H1 (cell line): ENCODE results near the gene SLC22A31. TPM values are rescaled to one million over a fixed set of nuclear protein-coding genes. Genes with fewer than 3 reads are reported as not detected.

Experiments
- CTCF ChIA-PET: fragments of 300-600 bp; sonication (Branson Sonifier 250); formaldehyde crosslinking; loops from one replicate; lab custom pipeline; 2021; ENCODE audit not compliant: partially characterized antibody; lab: Charles Lee
- POLR2A ChIA-PET: fragments of 300-600 bp; sonication (Branson Sonifier 250); formaldehyde crosslinking; loops from one replicate; lab custom pipeline; 2021; ENCODE audit warnings: inconsistent platforms; ENCODE audit not compliant: partially characterized antibody; lab: Charles Lee
- DNase-seq, 2 experiments: peaks; one replicate each; pipeline versions ENCODE4 v3.0.0 to v3.0.0-alpha.2; 2010 to 2022; ENCODE audit warnings: low spot score in 2 of 2, low read depth in 1 of 2, mixed read lengths in 1 of 2
- FAIRE-seq: peaks from 2 replicates; lab custom pipeline; 2011; peaks lifted over from hg19 to GRCh38; lab: Jason Lieb, UNC
- H2AFZ ChIP-seq: 2 replicates; pipeline ENCODE4 v1.8.1; 2012; ENCODE audit warnings: low read length, inconsistent platforms
- H2AK5ac ChIP-seq: 2 replicates; pipeline ENCODE4 v1.6.1; 2013; ENCODE audit warnings: low read depth, low read length
- H2BK120ac ChIP-seq: replicated peaks from 2 replicates; pipeline ENCODE3; 2013; ENCODE audit warnings: low read depth, low read length, inconsistent platforms
- H2BK12ac ChIP-seq: 2 replicates; pipeline ENCODE4 v1.6.1; 2013; ENCODE audit warnings: low read depth, low read length
- H2BK15ac ChIP-seq: 2 replicates; pipeline ENCODE4 v1.6.1; 2013; ENCODE audit warnings: low read length
- H2BK20ac ChIP-seq: 2 replicates; pipeline ENCODE4 v1.6.1; 2013; ENCODE audit warnings: low read length
- H2BK5ac ChIP-seq: 2 replicates; pipeline ENCODE4 v1.6.1; 2013; ENCODE audit warnings: low read depth, low read length
- H3K14ac ChIP-seq: 2 replicates; pipeline ENCODE4 v1.6.1; 2013; ENCODE audit warnings: inconsistent platforms; ENCODE audit not compliant: insufficient read length
- H3K18ac ChIP-seq: 2 replicates; pipeline ENCODE4 v1.6.1; 2013; ENCODE audit warnings: low read length; ENCODE audit errors: extremely low read depth
- H3K23ac ChIP-seq: 2 replicates; pipeline ENCODE4 v1.6.1; 2013; ENCODE audit warnings: inconsistent platforms; ENCODE audit not compliant: insufficient read length
- H3K23me2 ChIP-seq: 2 replicates; pipeline ENCODE4 v1.6.1; 2013; ENCODE audit warnings: low read depth, low read length
- H3K27ac ChIP-seq: 2 replicates; pipeline ENCODE4 v1.6.1; 2011; ENCODE audit warnings: low read depth, low read length, inconsistent platforms
- H3K27me3 ChIP-seq, 4 experiments: replicated peaks in 1 of 4; 1 replicate in 1 of 4; 2 replicates in 3 of 4; pipeline versions ENCODE4 v1.6.1 to v1.8.1; 2011 to 2013; ENCODE audit warnings: low read length in 3 of 4, mild to moderate bottlenecking in 3 of 4, inconsistent platforms in 2 of 4, mixed read lengths in 2 of 4, moderate library complexity in 1 of 4; ENCODE audit not compliant: control insufficient read depth in 3 of 4, insufficient read depth in 3 of 4; ENCODE audit errors: extremely low read depth in 1 of 4
- H3K36me3 ChIP-seq, 4 experiments: 2 replicates each; pipeline versions ENCODE4 v1.6.1 to v1.8.1; 2011 to 2013; ENCODE audit warnings: mild to moderate bottlenecking in 4 of 4, low read length in 3 of 4, moderate library complexity in 2 of 4, control low read depth in 1 of 4, inconsistent platforms in 1 of 4; ENCODE audit not compliant: insufficient read depth in 4 of 4, control insufficient read depth in 2 of 4
- H3K4ac ChIP-seq: replicated peaks from 2 replicates; pipeline ENCODE3; 2013; ENCODE audit warnings: low read length, low read depth, mixed read lengths, inconsistent platforms; ENCODE audit not compliant: insufficient read length
- H3K4me1 ChIP-seq, 4 experiments: replicated peaks in 1 of 4; 1 replicate in 1 of 4; 2 replicates in 3 of 4; pipeline versions ENCODE4 v1.6.1 to v1.8.1; 2011 to 2013; ENCODE audit warnings: low read length in 3 of 4, inconsistent platforms in 2 of 4, mixed read lengths in 1 of 4; ENCODE audit not compliant: insufficient read depth in 4 of 4, control insufficient read depth in 3 of 4
- H3K4me2 ChIP-seq, 2 experiments: 2 replicates each; pipeline versions ENCODE4 v1.6.1 to v1.8.1; 2011 to 2013; ENCODE audit warnings: low read depth in 2 of 2, low read length in 2 of 2, control low read depth in 1 of 2, inconsistent platforms in 1 of 2, mild to moderate bottlenecking in 1 of 2; ENCODE audit not compliant: insufficient read depth in 1 of 2
- H3K4me3 ChIP-seq, 4 experiments: fragments of 200-600, 300-600 bp in 1 of 4; sonication (generic), shearing (Covaris generic), sonication (Bioruptor Twin) in 1 of 4; 2 replicates each; pipeline versions ENCODE4 v1.5.1 to v1.8.1; 2011 to 2016; ENCODE audit warnings: low read length in 4 of 4, low read depth in 3 of 4, control low read depth in 2 of 4, inconsistent platforms in 2 of 4, mild to moderate bottlenecking in 2 of 4, mixed read lengths in 1 of 4, moderate library complexity in 1 of 4; ENCODE audit not compliant: insufficient read depth in 2 of 4; ENCODE audit errors: extremely low read depth in 1 of 4
- H3K56ac ChIP-seq: replicated peaks from 2 replicates; pipeline ENCODE3; 2013; ENCODE audit warnings: low read depth, mild to moderate bottlenecking, mixed read lengths, low read length, inconsistent platforms; ENCODE audit not compliant: insufficient read length
- H3K79me1 ChIP-seq: 2 replicates; pipeline ENCODE4 v1.6.1; 2013; ENCODE audit warnings: low read depth, low read length, control low read depth
- H3K79me2 ChIP-seq, 2 experiments: 2 replicates each; pipeline versions ENCODE4 v1.6.1 to v1.8.1; 2012 to 2013; ENCODE audit warnings: low read length in 2 of 2, mild to moderate bottlenecking in 2 of 2, inconsistent platforms in 1 of 2; ENCODE audit not compliant: insufficient read depth in 2 of 2, control insufficient read depth in 1 of 2
- H3K9ac ChIP-seq, 4 experiments: replicated peaks in 1 of 4; 1 replicate in 1 of 4; 2 replicates in 3 of 4; pipeline versions ENCODE4 v1.6.1 to v1.8.1; 2011 to 2013; ENCODE audit warnings: low read depth in 3 of 4, low read length in 3 of 4, control low read depth in 2 of 4, mild to moderate bottlenecking in 2 of 4, moderate library complexity in 2 of 4, inconsistent platforms in 1 of 4; ENCODE audit errors: extremely low read depth in 1 of 4
- H3K9me3 ChIP-seq, 2 experiments: 2 replicates each; pipeline versions ENCODE4 v1.6.1 to v1.8.1; 2012 to 2013; ENCODE audit warnings: mild to moderate bottlenecking in 2 of 2, moderate library complexity in 2 of 2, control low read depth in 1 of 2, inconsistent platforms in 1 of 2, low read depth in 1 of 2, low read length in 1 of 2, mixed read lengths in 1 of 2; ENCODE audit not compliant: insufficient read depth in 2 of 2
- H4K20me1 ChIP-seq, 2 experiments: replicated peaks in 1 of 2; 2 replicates each; pipeline versions ENCODE3 to v1.8.1; 2011 to 2013; ENCODE audit warnings: inconsistent platforms in 2 of 2, low read length in 2 of 2, mild to moderate bottlenecking in 1 of 2; ENCODE audit not compliant: insufficient read depth in 2 of 2, control insufficient read depth in 1 of 2
- H4K5ac ChIP-seq: 2 replicates; pipeline ENCODE4 v1.6.1; 2013; ENCODE audit warnings: low read length, low read depth, mixed read lengths, inconsistent platforms; ENCODE audit not compliant: insufficient read length
- H4K8ac ChIP-seq: 2 replicates; pipeline ENCODE4 v1.8.0; 2013; ENCODE audit warnings: mild to moderate bottlenecking, moderate library complexity, low read length, inconsistent platforms; ENCODE audit not compliant: insufficient read depth; ENCODE audit errors: extremely low read depth
- H4K91ac ChIP-seq: replicated peaks from 2 replicates; pipeline ENCODE3; 2013; ENCODE audit warnings: low read length, mixed read lengths, inconsistent platforms; ENCODE audit not compliant: insufficient read length
- CHD7 ChIP-seq: fragments of 300-600 bp; sonication (generic); IDR thresholded peaks from 2 replicates; pipeline ENCODE4 v1.7.1; 2012; ENCODE audit warnings: low read length, moderate library complexity, mild to moderate bottlenecking, inconsistent platforms; ENCODE audit not compliant: insufficient replicate concordance
- WGBS, 2 experiments: shearing (Covaris generic) in 1 of 2; methylation state at CpG; one replicate each; pipeline versions ENCODE4 v1.1.6 to v1.1.7; 2013 to 2015; ENCODE audit warnings: low lambda C conversion rate in 2 of 2, mixed read lengths in 2 of 2, inconsistent platforms in 1 of 2, low coverage in 1 of 2, missing lambda C conversion rate in 1 of 2; ENCODE audit not compliant: insufficient replicate concordance in 2 of 2, insufficient coverage in 1 of 2, insufficient read length in 1 of 2; ENCODE audit errors: extremely low coverage in 1 of 2, missing lambda C conversion rate in 1 of 2; 5-methylcytosine and 5-hydroxymethylcytosine counted together
- polyA plus RNA-seq, 7 experiments: library from polyadenylated mRNA; depleted of rRNA in 3 of 7; stranded (reverse) in 5 of 7; unstranded in 2 of 7; fragments of >200 nt in 5 of 7; fragments of 200-250 nt in 2 of 7; gene quantifications; 1 replicate in 5 of 7; 2 replicates in 1 of 7; 4 replicates in 1 of 7; pipeline versions ENCODE4 v1.2.1 to v1.2.3, GENCODE V29; 2011 to 2013; ENCODE audit warnings: missing spikeins in 2 of 7, mixed read lengths in 2 of 7
- total RNA-seq: library from RNA; stranded (reverse); fragmentation: NEBNext Ultra II Directional; extraction: Animal tissue kit (Norgen Biotek cat#: 25700); gene quantifications from 2 replicates; pipeline ENCODE4 v1.2.1, GENCODE V29; 2021

The SLC22A31 gene
- total and polyA plus RNA-seq, 2 of the 8 experiments (the other 6 are each of a cell fraction or from before 2014, with no cell fraction given) = 7.7 to 10.6 TPM

DNA sequence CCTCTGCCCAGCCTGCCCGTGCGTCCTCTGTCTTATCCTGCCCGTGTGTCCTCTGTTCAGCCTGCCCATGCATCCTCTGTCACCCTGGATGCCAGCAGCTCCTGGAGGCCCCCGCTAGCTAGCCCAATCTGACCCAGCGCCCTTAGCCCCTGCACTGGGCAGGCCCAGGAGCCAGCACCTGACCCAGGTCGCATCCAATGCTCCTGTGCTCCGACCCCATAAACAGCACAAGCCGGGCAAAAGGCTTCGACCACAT, 15.7 kb downstream of the SLC22A31 start:
- no peak overlapping the region for H3K56ac ChIP-seq
- no peak overlapping the region for H2BK120ac ChIP-seq
- H4K91ac ChIP-seq = no peak overlapping the region
- no peak overlapping the region for H3K4me2 ChIP-seq
- no peak overlapping the region for H3K4ac ChIP-seq
- no peak overlapping the region for H2AK5ac ChIP-seq
- FAIRE-seq (no peak), DNase-seq (no peak)
- 93% methylated on average over 8 of the region's 9 CpGs; no CpG with 5 or more reads in 1 of the 2 experiments for WGBS, 2 experiments
- H3K23me2 ChIP-seq = no peaks in the 10 kb centered on the region
- no peak overlapping the region for H2BK5ac ChIP-seq
- H2BK15ac ChIP-seq = no peak overlapping the region
- H2BK12ac ChIP-seq = no peak overlapping the region
- no peak overlapping the region for H3K9ac ChIP-seq
- H2BK20ac ChIP-seq = no peak overlapping the region
- H3K36me3 ChIP-seq = no peaks in the 10 kb centered on the region
- no peak overlapping the region for H3K4me3 ChIP-seq
- H4K5ac ChIP-seq = no peak overlapping the region
- POLR2A ChIA-PET = interaction anchor here (1.9 kb wide), 1 partner anchor 11 kb away, joined by 9 read pairs; no protein-coding TSS in a partner anchor
- no peaks in the 10 kb centered on the region for H3K79me1 ChIP-seq
- H3K27me3 ChIP-seq = no peaks in the 10 kb centered on the region; a peak in 2 of 7 replicates
- CTCF ChIA-PET = interaction anchor here (0.6 kb wide), 1 partner anchor 31 kb away, joined by 3 read pairs; no protein-coding TSS in a partner anchor
- no peak overlapping the region for H3K23ac ChIP-seq
- H3K4me1 ChIP-seq = no peaks in the 10 kb centered on the region
- no peaks in the 10 kb centered on the region for H3K9me3 ChIP-seq
- H4K8ac ChIP-seq = no peak overlapping the region
- H3K27ac ChIP-seq = no peak overlapping the region
- no peak overlapping the region for H3K14ac ChIP-seq
- H2AFZ ChIP-seq = no peak overlapping the region
- H3K18ac ChIP-seq = no peak overlapping the region
- peaks cover 0 to 1% of the 10 kb centered on the region in 2 experiments for H4K20me1 ChIP-seq
- H3K79me2 ChIP-seq = no peaks in the 10 kb centered on the region
- no peak for TF ChIP-seq CHD7
